NOMO-1 treated with dmso at 0.1 percent for 144 hours (cell line): Measurements from ENCODE around the gene AGBL1.

Experiments used
- DNase-seq: peaks from one replicate; lab custom pipeline; 2025; ENCODE audit not compliant: unreplicated experiment; lab: John Stamatoyannopoulos, UW

AGBL1 gene

DNA sequence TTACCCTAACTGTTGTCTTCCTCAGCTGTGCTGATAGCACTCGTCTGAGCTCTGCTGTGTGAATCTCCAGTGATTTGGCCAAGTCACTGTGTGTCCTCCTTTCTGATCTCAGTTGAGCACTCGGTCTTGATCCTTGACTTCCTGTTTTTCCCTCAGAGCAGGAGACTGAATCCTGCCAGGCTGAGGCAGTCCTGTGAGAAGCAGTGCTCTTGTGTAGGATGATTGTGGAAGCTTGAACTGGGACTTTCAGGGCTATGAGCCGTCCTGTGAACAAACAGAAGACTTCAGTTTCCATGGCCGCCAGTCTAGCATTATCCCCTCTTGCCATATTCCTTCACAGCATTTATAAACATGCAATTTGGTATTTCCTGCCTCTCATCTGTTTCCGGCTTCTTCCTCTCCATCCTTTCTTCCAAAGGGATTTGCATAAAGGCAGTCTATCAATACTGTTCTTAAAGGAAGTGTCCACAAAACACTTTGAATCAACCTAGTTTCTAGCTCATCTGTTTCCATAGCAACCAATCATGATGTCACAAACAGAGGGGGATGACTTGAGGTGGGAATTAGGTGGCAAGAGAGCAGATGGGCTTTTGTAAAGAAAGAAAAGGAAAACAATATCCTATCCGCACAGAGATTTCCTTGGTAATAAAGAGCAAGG lies 237.2 kb downstream of the AGBL1 start:
- no peak for DNase-seq

GRCh38 chr15:86317384-86317740 lies 237.7 kb downstream of the AGBL1 start:
- DNase-seq: no peak

DNA sequence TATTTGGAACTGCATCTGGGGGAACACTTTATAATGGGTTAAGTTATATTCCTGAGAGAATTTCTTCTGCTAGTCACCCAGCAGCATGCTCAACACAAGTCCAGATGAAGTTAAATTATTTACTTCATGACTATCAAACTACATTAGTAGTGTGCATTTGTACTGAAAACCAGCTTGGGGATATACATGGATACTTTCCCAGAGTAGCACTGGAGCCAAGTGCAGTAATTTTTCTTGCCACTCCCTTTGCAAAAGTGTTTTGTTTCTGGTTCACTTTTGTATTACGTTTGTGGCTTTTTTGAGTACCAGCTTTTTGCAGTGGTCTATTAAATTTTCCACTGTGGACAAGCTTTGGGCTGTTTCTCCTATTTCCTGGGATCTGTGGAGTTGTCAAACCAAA lies 243.0 kb downstream of the AGBL1 start:
- no peak for DNase-seq

DNA sequence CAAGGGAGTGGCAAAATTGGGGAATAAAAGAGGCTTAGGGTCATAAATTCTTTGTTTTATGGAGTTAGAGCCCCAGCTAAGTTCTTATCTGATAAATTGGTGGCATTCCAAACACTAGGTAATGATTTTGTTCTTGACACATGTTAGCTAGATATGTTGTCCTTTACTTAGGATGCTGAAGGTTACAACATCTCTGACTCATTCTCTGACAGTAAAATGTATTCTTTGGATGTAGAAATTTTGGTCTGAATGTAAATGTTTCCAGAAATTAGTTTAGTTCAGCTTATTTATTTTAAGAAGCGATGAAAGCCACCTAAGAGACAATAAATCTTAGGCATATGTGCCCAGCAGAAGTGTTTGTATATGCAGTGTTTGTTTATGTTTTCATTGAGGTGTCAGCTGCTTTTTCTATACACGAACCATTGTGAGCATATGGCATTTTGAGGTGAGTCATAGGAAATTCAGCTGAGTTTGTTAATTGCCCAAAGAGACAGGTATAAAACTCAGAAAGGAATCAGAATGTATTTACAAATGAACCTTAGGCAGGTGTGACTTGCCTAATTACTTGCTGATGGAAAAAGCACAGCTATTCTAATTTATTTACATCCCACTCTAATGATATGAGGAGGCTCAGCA lies 247.7 kb downstream of the AGBL1 start:
- no peak for DNase-seq

- no peak for DNase-seq
These were observed 249.0 kb downstream of the AGBL1 start for GRCh38 chr15:86328658-86329057.

GRCh38 chr15:86329311-86330013 lies 249.8 kb downstream of the AGBL1 start:
- DNase-seq: no peak

DNA sequence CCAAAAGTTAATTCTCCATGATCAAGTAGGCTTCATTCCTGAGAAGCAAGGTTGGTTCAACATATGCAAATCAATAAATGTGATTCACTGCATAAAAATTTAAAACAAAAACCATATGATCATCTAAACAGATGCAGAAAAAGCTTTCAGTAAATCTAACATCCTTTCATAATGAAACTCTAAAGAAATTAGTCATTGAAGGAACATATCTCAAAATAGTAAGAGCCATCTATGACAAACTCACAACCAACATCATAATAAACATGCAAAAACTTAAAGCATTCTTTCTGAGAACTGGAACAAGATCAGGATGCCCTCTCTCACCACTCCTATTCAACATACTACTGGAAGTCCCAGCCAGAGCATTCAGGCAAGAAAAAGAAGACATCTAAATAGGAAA lies 254.1 kb downstream of the AGBL1 start:
- no peak for DNase-seq

DNA sequence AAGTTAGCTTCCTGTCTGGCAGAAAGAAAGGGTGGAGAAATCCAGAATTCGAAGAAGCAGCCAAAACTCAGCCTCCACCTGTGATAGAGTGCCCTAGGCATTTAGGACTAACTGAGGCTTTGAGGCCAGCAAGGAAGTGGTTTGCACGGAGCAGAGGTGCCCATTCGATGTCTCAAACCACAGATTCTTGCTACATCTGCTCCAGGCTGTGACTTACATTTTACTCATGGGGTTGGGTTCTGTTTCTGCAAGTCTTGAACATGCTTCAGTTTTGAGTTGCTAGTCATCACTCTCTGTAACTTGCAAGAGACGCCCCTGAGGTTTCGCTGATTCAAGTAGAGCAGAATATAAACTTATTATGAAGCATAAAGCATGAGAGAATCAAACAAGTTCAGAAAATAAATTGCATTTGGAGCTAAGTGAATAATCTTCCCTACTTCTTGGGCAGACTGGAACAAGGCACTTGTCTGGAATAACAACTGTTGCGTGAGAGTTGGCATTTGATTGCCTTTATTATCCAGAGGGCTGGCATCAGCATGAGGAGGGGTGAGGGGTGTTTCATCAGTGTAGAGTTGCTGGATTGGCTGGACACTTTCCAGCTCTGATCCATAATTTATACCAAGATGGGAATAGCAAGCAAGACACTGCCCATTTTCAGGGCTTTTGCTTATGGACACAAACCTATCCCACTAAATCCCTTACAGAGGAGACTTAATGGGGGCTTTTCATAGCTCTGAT lies 256.5 kb downstream of the AGBL1 start:
- no peak for DNase-seq

DNA sequence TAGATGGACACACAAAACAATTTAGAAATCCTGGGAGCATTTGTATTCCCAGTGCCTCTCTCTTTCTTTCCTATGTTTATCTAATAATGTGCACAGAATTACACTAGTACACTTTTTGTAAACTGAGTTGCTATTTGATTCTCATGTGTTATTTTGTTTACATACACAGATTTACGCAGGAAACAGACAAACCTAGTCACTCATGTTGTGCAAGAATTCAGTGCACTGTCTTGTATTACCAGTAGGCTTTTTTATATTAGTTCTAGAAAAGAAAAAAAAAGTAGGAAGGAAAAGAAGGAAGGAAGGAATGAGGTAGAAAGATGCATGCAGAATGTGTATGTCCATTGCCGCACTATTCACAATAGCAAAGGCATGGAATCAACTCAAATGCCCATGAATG lies 257.4 kb downstream of the AGBL1 start:
- no peak for DNase-seq

DNA sequence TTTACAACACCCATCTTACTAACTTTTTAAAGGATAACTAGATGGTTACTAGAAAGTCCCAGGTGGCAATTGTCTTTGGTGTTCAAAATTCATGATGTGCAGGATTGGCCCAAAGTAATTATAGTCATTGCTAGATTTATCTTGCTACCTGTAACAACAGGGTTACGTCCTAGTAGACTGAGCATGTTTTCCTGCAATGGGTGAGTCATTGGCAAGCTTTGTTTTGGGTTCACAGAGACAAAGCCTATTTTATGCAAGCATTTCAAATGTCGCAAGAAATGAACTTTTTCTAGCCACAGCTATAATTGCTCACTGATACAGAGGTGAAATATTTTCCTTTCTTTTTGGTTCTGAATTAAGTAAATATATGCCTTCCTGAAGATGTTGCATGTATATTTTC lies 267.6 kb downstream of the AGBL1 start:
- DNase-seq: no peak

DNA sequence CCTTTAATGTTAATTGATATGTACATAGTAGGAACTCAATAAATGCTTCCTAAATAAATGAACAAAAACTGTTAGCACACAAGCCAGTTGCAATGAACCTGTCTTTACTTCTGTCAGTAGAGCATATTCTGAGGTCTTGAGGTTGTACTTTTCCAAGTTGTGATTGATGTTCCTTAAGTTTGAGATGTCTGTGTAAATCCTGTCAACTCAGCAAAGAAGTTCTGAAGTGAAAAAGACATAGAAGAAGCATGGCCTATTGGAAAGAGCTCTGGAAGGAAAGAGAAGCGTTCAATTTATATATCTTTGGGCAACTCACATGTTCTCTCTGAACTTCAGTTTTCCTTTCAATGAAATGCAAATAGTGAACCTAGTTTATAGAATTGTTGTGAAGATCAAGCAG lies 269.9 kb downstream of the AGBL1 start:
- DNase-seq: no peak

GRCh38 chr15:86353213-86353612 lies 273.5 kb downstream of the AGBL1 start:
- DNase-seq: no peak

DNA sequence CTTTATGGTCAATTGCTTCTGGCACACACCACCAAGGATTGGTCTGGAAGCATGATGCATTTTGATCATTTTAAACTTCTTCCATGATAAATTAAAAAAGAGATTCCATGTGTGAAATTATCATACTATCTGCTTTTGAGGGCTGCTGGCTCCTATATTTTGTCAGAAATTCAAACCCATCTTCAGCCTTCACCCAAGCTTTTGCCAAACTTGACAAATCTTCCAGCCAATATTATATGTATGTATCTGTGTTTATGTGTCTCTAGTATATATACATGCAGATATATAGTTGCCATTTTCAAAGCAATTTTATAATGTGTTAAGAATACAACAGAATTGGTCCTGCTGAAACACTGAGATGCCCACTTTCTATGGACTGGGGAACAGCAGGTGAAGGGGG lies 275.7 kb downstream of the AGBL1 start:
- no peak for DNase-seq

DNA sequence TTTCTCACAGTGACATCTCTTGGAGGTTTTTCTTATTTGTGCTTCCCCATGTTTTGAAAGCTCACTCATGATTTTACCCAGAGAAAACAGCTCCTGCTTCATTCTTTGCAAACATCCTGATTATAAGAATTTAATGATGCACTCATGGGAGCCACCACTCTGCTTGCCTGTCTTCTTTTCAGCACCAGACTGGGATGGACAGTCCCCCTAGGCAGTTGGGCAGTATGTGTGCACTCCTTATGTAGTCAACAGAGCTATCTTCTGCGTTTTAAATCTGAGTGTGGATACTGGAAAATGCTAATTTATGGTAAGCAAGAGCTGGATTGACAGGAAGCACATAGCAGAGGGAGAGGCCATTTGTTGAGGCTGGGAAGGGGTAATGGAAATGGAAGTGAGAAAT lies 276.1 kb downstream of the AGBL1 start:
- DNase-seq: no peak

GRCh38 chr15:86362555-86362954 lies 282.9 kb downstream of the AGBL1 start:
- no peak for DNase-seq

DNA sequence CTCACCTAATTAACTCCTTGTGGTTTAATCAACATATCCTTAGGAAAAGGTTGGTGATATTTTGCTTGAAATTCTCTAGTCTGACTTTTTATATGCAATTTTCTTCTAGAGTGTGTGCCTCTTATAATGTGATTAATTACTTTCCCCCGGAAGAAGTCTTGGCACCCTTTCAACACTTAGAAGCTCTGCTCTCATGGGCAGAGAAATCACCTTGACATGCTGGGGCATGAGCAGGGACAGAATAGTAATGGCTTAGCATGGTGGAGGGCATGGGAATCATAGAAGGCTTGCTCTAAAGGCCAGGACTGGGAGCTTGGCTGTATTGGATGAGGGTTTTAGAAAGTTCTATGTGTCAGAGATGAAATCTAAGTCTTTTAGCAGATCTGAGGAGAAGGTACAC lies 293.5 kb downstream of the AGBL1 start:
- DNase-seq: no peak

DNA sequence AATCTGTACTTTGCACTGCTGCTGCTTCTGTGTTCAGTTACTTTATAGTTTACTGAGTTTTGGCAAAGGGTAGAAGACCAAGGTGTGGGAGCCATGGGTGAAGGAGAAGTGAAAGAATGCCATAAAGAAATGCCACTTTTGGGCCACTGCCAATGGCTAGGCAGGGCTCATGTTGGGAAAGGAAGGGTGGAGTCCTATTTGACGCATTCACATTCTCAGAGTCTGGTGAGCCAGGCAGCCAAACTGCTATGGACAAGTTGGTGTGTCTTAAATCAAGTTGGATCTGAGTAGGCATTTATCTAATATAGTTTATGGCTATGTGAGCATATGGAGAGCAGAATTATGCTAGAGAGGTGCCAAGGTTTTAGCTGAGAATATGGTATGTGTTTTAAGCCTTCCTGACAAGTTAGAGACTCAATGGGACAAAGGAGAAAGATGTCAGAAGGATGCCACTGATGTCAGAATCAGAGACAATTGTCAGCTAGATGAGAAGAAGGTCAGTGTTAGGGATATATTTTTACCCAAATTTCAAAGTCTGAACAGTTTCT lies 296.1 kb downstream of the AGBL1 start:
- no peak for DNase-seq

- DNase-seq: no peak
These were observed 298.2 kb downstream of the AGBL1 start for GRCh38 chr15:86377914-86378313.

DNA sequence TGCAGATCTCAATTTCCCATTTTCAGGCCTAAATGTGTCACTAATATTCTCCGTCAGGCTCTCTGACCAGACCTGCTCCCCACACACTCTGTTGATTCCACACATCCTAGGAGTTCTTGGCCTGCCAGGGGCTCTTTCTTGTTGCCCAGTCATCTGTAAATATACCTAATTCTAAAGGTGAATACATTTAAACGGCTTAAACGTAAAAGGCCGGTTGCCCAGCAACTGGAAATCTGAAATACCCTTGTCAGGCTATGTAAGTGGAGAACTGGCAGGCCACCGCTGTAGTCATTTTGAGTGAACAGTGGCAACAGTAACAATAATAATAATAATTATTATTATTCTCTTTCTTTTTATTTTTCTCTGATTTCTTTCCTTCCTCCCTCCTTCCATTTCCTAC lies 302.7 kb downstream of the AGBL1 start:
- DNase-seq: no peak

DNA sequence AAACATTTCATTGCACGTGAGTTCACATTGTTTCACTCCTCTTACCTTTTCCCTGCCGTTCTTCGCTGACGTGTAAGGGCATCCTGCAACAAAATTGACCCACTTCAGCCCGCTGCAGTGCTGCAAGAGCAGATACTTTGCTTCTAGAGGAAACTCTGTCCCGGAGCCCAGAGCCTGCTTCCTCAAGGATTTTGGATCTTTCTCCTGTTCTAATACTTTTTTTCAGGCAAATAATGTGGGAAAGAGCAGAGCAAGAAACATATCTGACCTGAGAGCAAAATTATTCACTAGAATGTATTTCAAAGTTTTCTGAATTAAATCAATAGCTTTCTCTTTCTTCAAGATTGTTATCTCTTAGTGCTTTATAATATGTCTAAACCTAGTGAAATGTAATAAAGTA lies 303.9 kb downstream of the AGBL1 start:
- no peak for DNase-seq

DNA sequence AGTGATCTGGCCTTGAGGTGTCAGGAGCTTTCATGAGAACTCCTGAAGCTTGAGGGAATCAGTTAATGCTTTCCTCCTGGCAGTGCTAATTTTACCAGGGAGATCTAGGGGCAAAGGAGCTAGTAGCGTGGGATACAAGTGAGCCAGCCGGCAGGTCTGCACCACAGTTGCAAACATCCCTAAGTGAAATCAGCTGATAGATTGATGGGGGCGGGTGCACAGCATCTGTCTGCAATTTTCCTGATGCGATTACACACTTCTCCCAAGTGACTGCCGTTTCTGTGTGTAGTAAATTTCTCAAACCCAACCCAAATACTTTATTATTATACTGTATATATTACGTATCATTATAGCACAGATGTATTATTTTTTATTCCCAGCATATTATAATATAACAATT lies 304.5 kb downstream of the AGBL1 start:
- DNase-seq: no peak

GRCh38 chr15:86392296-86392695 lies 312.6 kb downstream of the AGBL1 start:
- no peak for DNase-seq
